K562 (cell line): ENCODE results near the gene USP20.

Experiments used
- CTCF ChIP-seq, 3 experiments: IDR thresholded peaks in 2 of 3; conservative IDR thresholded peaks in 1 of 3; 2 replicates each; pipeline ENCODE4 v1.5.1; 2011 to 2012; ENCODE audit warnings: low read length in 3 of 3, mild to moderate bottlenecking in 3 of 3, control low read depth in 2 of 3, improper control_type of control experiment in 1 of 3, inconsistent platforms in 1 of 3, low read depth in 1 of 3, mixed read lengths in 1 of 3, moderate library complexity in 1 of 3; ENCODE audit not compliant: insufficient read depth in 2 of 3
- JUND ChIP-seq, 2 experiments: IDR thresholded peaks; 2 replicates in 1 of 2; 3 replicates in 1 of 2; pipeline ENCODE4 v1.6.1; 2011; ENCODE audit warnings: borderline replicate concordance in 2 of 2, low read depth in 2 of 2, low read length in 2 of 2, improper control_type of control experiment in 1 of 2, missing biosample characterization in 1 of 2, missing genetic modification characterization in 1 of 2, missing genetic modification reagents in 1 of 2
- MAFK ChIP-seq: IDR thresholded peaks from 2 replicates; pipeline ENCODE4 v1.6.1; 2011; ENCODE audit warnings: low read length, improper control_type of control experiment
- POLR2B ChIP-seq: fragments of 450-650 bp; IDR thresholded peaks from 2 replicates; pipeline ENCODE4 v1.6.1; 2018; ENCODE audit warnings: low read depth; ENCODE audit not compliant: partially characterized antibody
- REST ChIP-seq, 2 experiments: fragments of 450-650 bp; formaldehyde crosslinking in 1 of 2; IDR thresholded peaks; 2 replicates each; pipeline versions ENCODE4 v1.4.0 to v1.6.1; 2014 to 2020; ENCODE audit warnings: mild to moderate bottlenecking in 2 of 2, borderline replicate concordance in 1 of 2, low read depth in 1 of 2
- SAP30 ChIP-seq: fragments of 200-600 bp; sonication (generic); IDR thresholded peaks from 2 replicates; pipeline ENCODE4 v1.6.1; 2012; ENCODE audit warnings: borderline replicate concordance, low read depth, mild to moderate bottlenecking, moderate library complexity, low read length, control low read depth, inconsistent platforms; ENCODE audit not compliant: insufficient read depth, poor library complexity, severe bottlenecking
- SMC3 ChIP-seq: conservative IDR thresholded peaks from 2 replicates; pipeline ENCODE4 v1.6.1; 2011; ENCODE audit warnings: low read depth, low read length, improper control_type of control experiment; ENCODE audit not compliant: insufficient read depth
- ZNF12 ChIP-seq: sonication (generic); formaldehyde crosslinking; IDR thresholded peaks from 2 replicates; pipeline ENCODE4 v1.4.0; 2020; ENCODE audit warnings: mild to moderate bottlenecking, missing genetic modification reagents
- ZNF274 ChIP-seq: IDR thresholded peaks from 2 replicates; pipeline ENCODE4 v1.6.1; 2011; ENCODE audit warnings: low read depth, mild to moderate bottlenecking, low read length, moderate library complexity, borderline replicate concordance

GRCh38 chr9:129880654-129881546 is 45.6 kb downstream of the USP20 start:
- TF ChIP-seq JUND (IDR thresholded peaks at IDR 0.05; ENCODE audit: borderline replicate concordance, low read depth, low read length), result no peak
- TF ChIP-seq JUND (tag; IDR thresholded peaks at IDR 0.05; ENCODE audit: borderline replicate concordance, low read depth, low read length), result no peak
- no peak for TF ChIP-seq MAFK
- no peak for TF ChIP-seq ZNF12
- TF ChIP-seq SAP30, result no peak
- TF ChIP-seq CTCF (IDR thresholded peaks at IDR 0.05 in 2 of 3, conservative IDR thresholded peaks at IDR 0.05 in 1 of 3; ENCODE audit: insufficient read depth in 2 of 3, low read depth in 1 of 3, low read length in 3 of 3), result no peak
- TF ChIP-seq POLR2B, result no peak
- no peak for TF ChIP-seq REST (IDR thresholded peaks at IDR 0.05; ENCODE audit: borderline replicate concordance)
- no peak for TF ChIP-seq REST (CRISPR knock-in tag; IDR thresholded peaks at IDR 0.05; ENCODE audit: low read depth)
- TF ChIP-seq ZNF274, result no peak
- TF ChIP-seq SMC3, result no peak
